ENCODE data around the gene NFATC2. TPM values are rescaled to one million over a fixed set of nuclear protein-coding genes. Genes with fewer than 3 reads are reported as not detected.

The NFATC2 gene
- total RNA-seq, 1 experiment from 2014 or later, result 5.0 TPM

- CTCF ChIA-PET, result no interaction called here
- H2AFZ ChIP-seq (ENCODE audit: low read depth, low read length, poor library complexity, severe bottlenecking), result no peak overlapping the region
- no peak overlapping the region for H3K4me2 ChIP-seq (ENCODE audit: low read length)
- POLR2A ChIA-PET, result no interaction called here
- no peak overlapping the region for H3K9ac ChIP-seq (ENCODE audit: low read length)
- TF ChIP-seq EZH2phosphoT487 (IDR thresholded peaks at IDR 0.05; ENCODE audit: borderline replicate concordance), result no peak
- no peak for TF ChIP-seq ZFX (IDR thresholded peaks at IDR 0.05)
- TF ChIP-seq ZBTB33 (IDR thresholded peaks at IDR 0.05; ENCODE audit: extremely low read depth, insufficient replicate concordance, low read length), result no peak
- TF ChIP-seq REST (IDR thresholded peaks at IDR 0.05; ENCODE audit: low read depth), result no peak
- TF ChIP-seq ZNF274 (IDR thresholded peaks at IDR 0.05; ENCODE audit: low read depth, low read length), result no peak
- TF ChIP-seq ATF3 (IDR thresholded peaks at IDR 0.05), result no peak
- TF ChIP-seq MAX (IDR thresholded peaks at IDR 0.05), result no peak
- no peaks in the 10 kb centered on the region for H3K9me2 ChIP-seq (ENCODE audit: insufficient read depth)
- RAD21 ChIA-PET (ENCODE audit: low non-redundant PET in 1 of 2, low total read pairs in 2 of 2, uncharacterized antibody in 2 of 2, unreplicated experiment in 2 of 2), result no interaction called here
- H3K4me3 ChIP-seq (replicated peaks in 1 of 2; ENCODE audit: low read depth in 1 of 2, low read length in 2 of 2), result no peak overlapping the region
- intact Hi-C loops (cut with micrococcal nuclease), result no loop called here
- no TSS peak for BruUV-seq (replicated peaks)
- no peaks in the 10 kb centered on the region for H3K27me3 ChIP-seq (ENCODE audit: insufficient read depth, low read length)
- no peak overlapping the region for H3K27ac ChIP-seq (ENCODE audit: low read depth, low read length)
- no peaks in the 10 kb centered on the region for H4K20me1 ChIP-seq (ENCODE audit: insufficient read depth)
- no peaks in the 10 kb centered on the region for H3K36me3 ChIP-seq (ENCODE audit: control insufficient read depth in 1 of 2, insufficient read depth in 2 of 2, low read length in 2 of 2)
- no peak for ATAC-seq
- H3K79me2 ChIP-seq (ENCODE audit: insufficient read depth, low read length), result no peaks in the 10 kb centered on the region
- H3K9me3 ChIP-seq (ENCODE audit: control insufficient read depth in 1 of 2, insufficient read depth in 1 of 2, low read depth in 1 of 2, low read length in 2 of 2), result no peaks in the 10 kb centered on the region
- no peaks in the 10 kb centered on the region for H3K4me1 ChIP-seq (ENCODE audit: control insufficient read depth in 1 of 2, insufficient read depth in 2 of 2, low read length in 2 of 2)
- DNase-seq (ENCODE audit: low read depth, low spot score), result no peak
These were observed 141.0 kb downstream of the NFATC2 start for GRCh38 chr20:51401496-51401895.

Measured in HCT116 (cell line).